HepG2 (cell line): ENCODE results near the gene DENND5B. TPM values are rescaled to one million over a fixed set of nuclear protein-coding genes. Genes with fewer than 3 reads are reported as not detected.
A peak's percentile ranks its signal among the peaks of the same experiment; 100 is the strongest.

ENCODE experiments used
- ARID2 ChIP-seq: sonication (generic); formaldehyde crosslinking; IDR thresholded peaks from 2 replicates; pipeline ENCODE4 v1.8.1; 2022; ENCODE audit warnings: mild to moderate bottlenecking, missing genetic modification reagents, borderline replicate concordance
- HNF1B ChIP-seq: sonication (generic); formaldehyde crosslinking; IDR thresholded peaks from 2 replicates; pipeline ENCODE4 v1.5.1; 2020; ENCODE audit warnings: mild to moderate bottlenecking, moderate library complexity, missing genetic modification reagents
- KDM5B ChIP-seq: sonication (generic); formaldehyde crosslinking; IDR thresholded peaks from 2 replicates; pipeline ENCODE4 v1.4.0; 2020; ENCODE audit warnings: missing genetic modification reagents, mild to moderate bottlenecking, borderline replicate concordance
- KMT2A ChIP-seq: sonication (generic); formaldehyde crosslinking; IDR thresholded peaks from 2 replicates; pipeline ENCODE4 v1.4.0; 2020; ENCODE audit warnings: missing genetic modification reagents
- NCOA2 ChIP-seq: sonication (generic); formaldehyde crosslinking; IDR thresholded peaks from 2 replicates; pipeline ENCODE4 v1.8.0; 2022; ENCODE audit warnings: inconsistent platforms
- NFE2L2 ChIP-seq: fragments of 150-350 bp; IDR thresholded peaks from 2 replicates; pipeline ENCODE4 v1.6.1; 2014; ENCODE audit warnings: low read length
- PHF20 ChIP-seq: sonication (generic); formaldehyde crosslinking; IDR thresholded peaks from 2 replicates; pipeline ENCODE4 v1.5.0; 2020; ENCODE audit warnings: mild to moderate bottlenecking, missing genetic modification reagents
- POGZ ChIP-seq: sonication (generic); formaldehyde crosslinking; IDR thresholded peaks from 2 replicates; pipeline ENCODE4 v1.4.0; 2020; ENCODE audit warnings: mild to moderate bottlenecking, missing genetic modification reagents
- SALL1 ChIP-seq: sonication (generic); formaldehyde crosslinking; IDR thresholded peaks from 2 replicates; pipeline ENCODE4 v1.8.0; 2022; ENCODE audit warnings: mild to moderate bottlenecking, missing genetic modification reagents
- SNRNP70 ChIP-seq: fragments of 200-400 bp; formaldehyde crosslinking; IDR thresholded peaks from 2 replicates; pipeline ENCODE4 v1.6.1; 2017; ENCODE audit warnings: mild to moderate bottlenecking, low read depth, low read length, moderate library complexity
- XBP1 ChIP-seq: sonication (generic); formaldehyde crosslinking; IDR thresholded peaks from 2 replicates; pipeline ENCODE4 v1.5.0; 2020; ENCODE audit warnings: missing genetic modification reagents
- ZBTB7B ChIP-seq: sonication (generic); formaldehyde crosslinking; IDR thresholded peaks from 2 replicates; pipeline ENCODE4 v1.4.0; 2020; ENCODE audit warnings: missing genetic modification reagents
- ZFP36L1 ChIP-seq: sonication (generic); formaldehyde crosslinking; IDR thresholded peaks from 2 replicates; pipeline ENCODE4 v1.8.0; 2022; ENCODE audit warnings: mild to moderate bottlenecking, missing genetic modification reagents, moderate library complexity
- ZMYM4 ChIP-seq: sonication (generic); formaldehyde crosslinking; IDR thresholded peaks from 2 replicates; pipeline ENCODE4 v1.8.1; 2023; ENCODE audit warnings: mild to moderate bottlenecking, missing genetic modification reagents
- ZNF101 ChIP-seq: sonication (generic); formaldehyde crosslinking; IDR thresholded peaks from 2 replicates; pipeline ENCODE4 v1.4.0; 2020; ENCODE audit warnings: mild to moderate bottlenecking, low read depth, missing genetic modification reagents, borderline replicate concordance
- ZNF160 ChIP-seq: sonication (generic); formaldehyde crosslinking; IDR thresholded peaks from 2 replicates; pipeline ENCODE4 v1.8.0; 2022; ENCODE audit warnings: mild to moderate bottlenecking, inconsistent platforms, missing genetic modification reagents
- ZNF207 ChIP-seq: fragments of 450-650 bp; IDR thresholded peaks from 2 replicates; pipeline ENCODE4 v1.6.1; 2016; ENCODE audit warnings: antibody characterized with exemption, borderline replicate concordance
- ZNF3 ChIP-seq: IDR thresholded peaks from 2 replicates; pipeline ENCODE4 v1.7.0; 2017; ENCODE audit warnings: inconsistent platforms
- ZNF354B ChIP-seq: sonication (generic); formaldehyde crosslinking; IDR thresholded peaks from 2 replicates; pipeline ENCODE4 v1.8.0; 2022; ENCODE audit warnings: mild to moderate bottlenecking, missing genetic modification reagents
- ZNF549 ChIP-seq: sonication (generic); formaldehyde crosslinking; IDR thresholded peaks from 2 replicates; pipeline ENCODE4 v1.5.0; 2020; ENCODE audit warnings: missing genetic modification reagents
- ZNF614 ChIP-seq: IDR thresholded peaks from 2 replicates; pipeline ENCODE4 v1.6.1; 2018; ENCODE audit warnings: missing biosample characterization, missing genetic modification reagents, inconsistent platforms, borderline replicate concordance
- ZNF710 ChIP-seq: sonication (generic); formaldehyde crosslinking; IDR thresholded peaks from 2 replicates; pipeline ENCODE4 v1.5.0; 2020; ENCODE audit warnings: mild to moderate bottlenecking, missing genetic modification reagents, borderline replicate concordance
- ZNF766 ChIP-seq: sonication (generic); formaldehyde crosslinking; IDR thresholded peaks from 2 replicates; pipeline ENCODE4 v1.5.0; 2020; ENCODE audit warnings: missing genetic modification reagents, borderline replicate concordance
- ZNF883 ChIP-seq: sonication (generic); formaldehyde crosslinking; IDR thresholded peaks from 2 replicates; pipeline ENCODE4 v1.5.1; 2020; ENCODE audit warnings: mild to moderate bottlenecking, missing genetic modification reagents; ENCODE audit errors: not compliant biosample characterization
- polyA plus RNA-seq, 8 experiments: library from polyadenylated mRNA; depleted of rRNA in 3 of 8; stranded (reverse) in 7 of 8; unstranded in 1 of 8; fragments of >200 nt; fragmentation: Illumina TruSeq in 4 of 8; extraction: Trizol in 4 of 8; gene quantifications; 2 replicates each; pipeline versions ENCODE4 v1.2.1 to v1.2.3, GENCODE V29; 2011 to 2016; ENCODE audit warnings: low read depth in 4 of 8, missing spikeins in 1 of 8, mixed read lengths in 1 of 8; ENCODE audit not compliant: insufficient read depth in 1 of 8
- total RNA-seq, 5 experiments: library from RNA; depleted of rRNA; stranded (reverse); fragments of >200 nt; fragmentation: Illumina TruSeq; extraction: Trizol; gene quantifications; 2 replicates each; pipeline ENCODE4 v1.2.3, GENCODE V29; 2016; ENCODE audit warnings: low read depth in 1 of 5

DENND5B gene
- total and polyA plus RNA-seq, 2 of the 13 experiments (the other 11 are each of a cell fraction or from before 2014, with no cell fraction given): 14.7 to 18.7 TPM

GRCh38 chr12:31362115-31362758 is 228.7 kb downstream of the DENND5B start (continued):
- TF ChIP-seq ZNF710 (CRISPR knock-in tag): peak; percentile 19
- 0 out of 2 replicates have a peak, but pooled peaks have one; percentile 10 for TF ChIP-seq ZNF766 (CRISPR knock-in tag)
- TF ChIP-seq ZNF101 (CRISPR knock-in tag): no peak
- TF ChIP-seq KMT2A (CRISPR knock-in tag): 0 out of 2 replicates have a peak, but pooled peaks have one; percentile 51
- TF ChIP-seq NFE2L2: no peak
- no peak; the same call in 1 of the 2 replicates for TF ChIP-seq HNF1B (CRISPR knock-in tag)
- TF ChIP-seq SNRNP70: no peak
- no peak for TF ChIP-seq XBP1 (CRISPR knock-in tag)
- no peak for TF ChIP-seq ARID2
- TF ChIP-seq POGZ (CRISPR knock-in tag): peak; percentile 34; the same call in 1 of the 2 replicates
- no peak for TF ChIP-seq ZNF207
- no peak for TF ChIP-seq ZNF549 (CRISPR knock-in tag)
- TF ChIP-seq SALL1 (CRISPR knock-in tag): peak; percentile 57
- TF ChIP-seq ZNF354B: no peak
- TF ChIP-seq ZNF883 (CRISPR knock-in tag): no peak
- TF ChIP-seq PHF20 (CRISPR knock-in tag): no peak
- no peak for TF ChIP-seq ZNF3 (CRISPR knock-in tag)
- TF ChIP-seq ZBTB7B (CRISPR knock-in tag): no peak; the same call in 1 of the 2 replicates
- peak; percentile 77; the same call in 1 of the 2 replicates for TF ChIP-seq KDM5B (CRISPR knock-in tag)
- 0 out of 2 replicates have a peak, but pooled peaks have one; percentile 14 for TF ChIP-seq ZMYM4 (CRISPR knock-in tag)
- TF ChIP-seq ZFP36L1 (CRISPR knock-in tag): no peak
- TF ChIP-seq ZNF160 (CRISPR knock-in tag): no peak
- TF ChIP-seq ZNF614: no peak
- TF ChIP-seq NCOA2 (CRISPR knock-in tag): no peak
